Astrocyte (in vitro differentiated cells and primary cell): ENCODE data around the gene PPA2. TPM values are rescaled to one million over a fixed set of nuclear protein-coding genes. Genes with fewer than 3 reads are reported as not detected.
"Not testable (repeated sequence)": the region's sequence is repeated elsewhere in the genome, so short reads cannot be mapped to it uniquely, and the experiment has no call there.

ENCODE experiments used
- DNase-seq: peaks from one replicate; pipeline ENCODE4 v3.0.0-alpha.2; 2010; ENCODE audit warnings: low read depth
- FAIRE-seq: peaks from 2 replicates; lab custom pipeline; 2011; peaks lifted over from hg19 to GRCh38; lab: Jason Lieb, UNC
- H2AFZ ChIP-seq: 2 replicates; pipeline ENCODE4 v1.6.0; 2012; ENCODE audit warnings: low read depth, low read length, inconsistent platforms
- H3K27ac ChIP-seq: 2 replicates; pipeline ENCODE4 v1.5.1; 2011; ENCODE audit warnings: low read depth, low read length, inconsistent platforms
- H3K27me3 ChIP-seq: 2 replicates; pipeline ENCODE4 v1.6.0; 2011; ENCODE audit warnings: low read length, inconsistent platforms; ENCODE audit not compliant: insufficient read depth
- H3K36me3 ChIP-seq: 2 replicates; pipeline ENCODE4 v1.5.1; 2011; ENCODE audit warnings: low read length, inconsistent platforms; ENCODE audit not compliant: insufficient read depth
- H3K4me1 ChIP-seq: 2 replicates; pipeline ENCODE4 v1.5.1; 2011; ENCODE audit warnings: low read length, inconsistent platforms; ENCODE audit not compliant: insufficient read depth
- H3K4me2 ChIP-seq: 2 replicates; pipeline ENCODE4 v1.6.0; 2012; ENCODE audit warnings: low read length, inconsistent platforms
- H3K4me3 ChIP-seq: 2 replicates; pipeline ENCODE4 v1.5.1; 2011; ENCODE audit warnings: low read depth, mild to moderate bottlenecking, low read length, inconsistent platforms; ENCODE audit not compliant: insufficient read depth
- H3K79me2 ChIP-seq: 2 replicates; pipeline ENCODE4 v1.6.0; 2012; ENCODE audit warnings: mild to moderate bottlenecking, low read length, inconsistent platforms; ENCODE audit not compliant: insufficient read depth
- H3K9ac ChIP-seq: 2 replicates; pipeline ENCODE4 v1.6.0; 2012; ENCODE audit warnings: mild to moderate bottlenecking, low read length, inconsistent platforms
- H3K9me3 ChIP-seq: 2 replicates; pipeline ENCODE4 v1.5.1; 2012; ENCODE audit warnings: low read depth, mild to moderate bottlenecking, low read length, inconsistent platforms; ENCODE audit not compliant: insufficient read depth
- H4K20me1 ChIP-seq: 2 replicates; pipeline ENCODE4 v1.6.0; 2012; ENCODE audit warnings: low read length, inconsistent platforms; ENCODE audit not compliant: insufficient read depth
- H3K27ac Mint-ChIP-seq: one replicate; pipeline ENCODE4 v1.8.0; 2021; ENCODE audit warnings: mild to moderate bottlenecking, mixed read lengths; ENCODE audit not compliant: unreplicated experiment
- H3K27me3 Mint-ChIP-seq: one replicate; pipeline ENCODE4 v1.8.0; 2021; ENCODE audit warnings: low read depth, mixed read lengths; ENCODE audit not compliant: unreplicated experiment
- H3K36me3 Mint-ChIP-seq: one replicate; pipeline ENCODE4 v1.8.0; 2021; ENCODE audit warnings: low read depth, mixed read lengths; ENCODE audit not compliant: unreplicated experiment
- H3K4me1 Mint-ChIP-seq: one replicate; pipeline ENCODE4 v1.8.0; 2021; ENCODE audit warnings: low read depth, mixed read lengths; ENCODE audit not compliant: unreplicated experiment
- H3K4me3 Mint-ChIP-seq: one replicate; pipeline ENCODE4 v1.8.0; 2021; ENCODE audit warnings: mild to moderate bottlenecking, moderate library complexity, mixed read lengths; ENCODE audit not compliant: unreplicated experiment
- H3K9me3 Mint-ChIP-seq: one replicate; pipeline ENCODE4 v1.8.0; 2021; ENCODE audit warnings: mild to moderate bottlenecking, mixed read lengths; ENCODE audit not compliant: unreplicated experiment
- EZH2 ChIP-seq: IDR thresholded peaks from 2 replicates; pipeline ENCODE4 v1.6.1; 2012; ENCODE audit warnings: mild to moderate bottlenecking, low read length, inconsistent platforms; ENCODE audit not compliant: insufficient read depth
- total RNA-seq: library from RNA; stranded (reverse); gene quantifications from 2 replicates; pipeline ENCODE4 v1.2.1, GENCODE V29; 2021
- TF ChIP-seq, protein P1 (sequence below): IDR thresholded peaks from 2 replicates; pipeline ENCODE4 v1.5.1; 2011; ENCODE audit warnings: low read depth, mild to moderate bottlenecking, inconsistent platforms, low read length, moderate library complexity; ENCODE audit not compliant: insufficient read depth

Gene PPA2
- total RNA-seq, 1 donor from 2014 or later: 52.3 TPM

DNA sequence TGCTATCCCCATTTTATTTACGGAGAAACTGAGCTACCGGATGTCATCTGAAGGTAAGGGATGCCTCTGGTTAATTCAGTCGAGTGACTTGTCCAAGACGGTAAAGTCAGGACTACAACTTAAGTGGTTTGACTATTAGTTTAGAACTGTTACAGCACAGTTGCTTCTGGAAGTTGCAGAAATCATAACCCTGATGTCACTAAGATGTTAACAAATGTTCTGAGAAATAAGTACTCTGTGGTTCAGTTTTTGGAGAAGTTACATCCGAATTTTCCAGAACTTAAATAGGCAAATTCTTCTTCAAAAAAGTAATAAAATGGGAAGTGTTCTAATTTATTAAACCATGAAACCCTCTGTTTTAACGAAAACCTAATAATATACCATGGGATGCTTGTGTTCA lies 3.1 kb downstream of the PPA2 start:
- Histone ChIP-seq H3K9me3 (no peaks in the 10 kb centered on the region), H3K27ac (no peak overlapping the region), H2AFZ (no peak overlapping the region), H3K9ac (no peak overlapping the region), H3K79me2 (peaks cover 73% of the 10 kb centered on the region), H3K4me1 (peaks cover 11% of the 10 kb centered on the region), H3K4me3 (no peak overlapping the region), H3K27me3 (no peaks in the 10 kb centered on the region), H3K36me3 (peaks cover 3% of the 10 kb centered on the region), H4K20me1 (peaks cover 46% of the 10 kb centered on the region), H3K4me2 (no peak overlapping the region)
- H3K27me3 Mint-ChIP-seq: no peaks in the 10 kb centered on the region
- peaks cover 2% of the 10 kb centered on the region for H3K36me3 Mint-ChIP-seq
- DNase-seq (no peak), FAIRE-seq (no peak)
- no peaks in the 10 kb centered on the region for H3K9me3 Mint-ChIP-seq
- H3K4me1 Mint-ChIP-seq: peaks cover 13% of the 10 kb centered on the region
- no peak overlapping the region for H3K4me3 Mint-ChIP-seq
- H3K27ac Mint-ChIP-seq: no peak overlapping the region
- TF ChIP-seq EZH2: no peak
- TF ChIP-seq, protein P1, sequence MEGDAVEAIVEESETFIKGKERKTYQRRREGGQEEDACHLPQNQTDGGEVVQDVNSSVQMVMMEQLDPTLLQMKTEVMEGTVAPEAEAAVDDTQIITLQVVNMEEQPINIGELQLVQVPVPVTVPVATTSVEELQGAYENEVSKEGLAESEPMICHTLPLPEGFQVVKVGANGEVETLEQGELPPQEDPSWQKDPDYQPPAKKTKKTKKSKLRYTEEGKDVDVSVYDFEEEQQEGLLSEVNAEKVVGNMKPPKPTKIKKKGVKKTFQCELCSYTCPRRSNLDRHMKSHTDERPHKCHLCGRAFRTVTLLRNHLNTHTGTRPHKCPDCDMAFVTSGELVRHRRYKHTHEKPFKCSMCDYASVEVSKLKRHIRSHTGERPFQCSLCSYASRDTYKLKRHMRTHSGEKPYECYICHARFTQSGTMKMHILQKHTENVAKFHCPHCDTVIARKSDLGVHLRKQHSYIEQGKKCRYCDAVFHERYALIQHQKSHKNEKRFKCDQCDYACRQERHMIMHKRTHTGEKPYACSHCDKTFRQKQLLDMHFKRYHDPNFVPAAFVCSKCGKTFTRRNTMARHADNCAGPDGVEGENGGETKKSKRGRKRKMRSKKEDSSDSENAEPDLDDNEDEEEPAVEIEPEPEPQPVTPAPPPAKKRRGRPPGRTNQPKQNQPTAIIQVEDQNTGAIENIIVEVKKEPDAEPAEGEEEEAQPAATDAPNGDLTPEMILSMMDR: no peak

DNA sequence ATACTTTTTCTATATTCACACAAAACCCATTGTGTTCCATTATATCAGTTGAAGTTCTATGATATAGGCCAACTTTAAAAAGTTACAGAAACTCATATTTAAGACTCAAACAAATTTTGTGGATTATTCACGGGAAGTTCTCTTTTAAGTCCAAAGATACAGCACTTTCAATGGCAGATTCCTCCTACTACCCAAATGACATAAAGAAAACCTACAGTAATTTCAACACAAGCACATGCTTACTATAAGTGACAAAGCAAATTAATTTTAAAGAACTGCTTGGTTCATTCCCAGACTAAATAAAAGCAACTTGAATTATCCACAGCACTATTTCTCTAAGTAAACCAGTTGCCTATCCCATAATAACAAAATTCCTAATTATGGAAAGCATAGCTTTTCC lies 4.1 kb downstream of the PPA2 start:
- Histone ChIP-seq H3K4me1 (peaks cover 11% of the 10 kb centered on the region), H3K27me3 (no peaks in the 10 kb centered on the region), H3K4me2 (no peak overlapping the region), H3K27ac (no peak overlapping the region), H3K79me2 (peaks cover 73% of the 10 kb centered on the region), H3K4me3 (no peak overlapping the region), H2AFZ (no peak overlapping the region), H3K36me3 (peaks cover 3% of the 10 kb centered on the region), H4K20me1 (peaks cover 46% of the 10 kb centered on the region), H3K9me3 (no peaks in the 10 kb centered on the region), H3K9ac (no peak overlapping the region)
- Mint-ChIP-seq H3K36me3 (peaks cover 6% of the 10 kb centered on the region), H3K4me1 (peaks cover 13% of the 10 kb centered on the region), H3K27me3 (no peaks in the 10 kb centered on the region), H3K27ac (no peak overlapping the region), H3K9me3 (no peaks in the 10 kb centered on the region), H3K4me3 (no peak overlapping the region)
- DNase-seq (no peak), FAIRE-seq (no peak)
- TF ChIP-seq EZH2: no peak
- TF ChIP-seq, protein P1: no peak

DNA sequence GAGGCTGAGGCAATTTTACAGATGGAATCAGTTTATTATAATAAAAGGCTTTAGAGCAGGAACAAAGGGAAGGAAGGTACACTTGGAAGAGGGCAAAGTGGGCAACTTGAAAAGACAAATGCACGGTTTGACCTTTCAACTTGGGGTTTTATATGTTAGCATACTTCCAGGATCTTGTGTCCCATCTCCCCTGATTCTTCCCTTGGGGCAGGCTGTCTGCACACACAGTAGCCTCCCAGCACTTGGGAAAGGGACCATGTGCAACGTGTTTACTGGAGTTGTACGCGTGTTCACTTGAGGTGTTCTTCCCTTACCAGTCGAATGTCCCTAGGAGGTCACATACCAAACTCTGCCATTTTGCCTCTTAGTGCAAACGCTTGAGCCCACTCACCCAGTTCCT lies 7.3 kb downstream of the PPA2 start:
- H3K36me3 Mint-ChIP-seq: peaks cover 23% of the 10 kb centered on the region
- H3K4me1 ChIP-seq: peaks cover under 1% of the 10 kb centered on the region
- FAIRE-seq (no peak), DNase-seq (no peak)
- H3K36me3 ChIP-seq: peaks cover 3% of the 10 kb centered on the region
- no peaks in the 10 kb centered on the region for H3K27me3 ChIP-seq
- H2AFZ ChIP-seq: no peak overlapping the region
- peaks cover 5% of the 10 kb centered on the region for H3K9me3 Mint-ChIP-seq
- H3K4me3 Mint-ChIP-seq: no peak overlapping the region
- peaks cover 77% of the 10 kb centered on the region for H3K79me2 ChIP-seq
- H3K27ac ChIP-seq: no peak overlapping the region
- no peak overlapping the region for H3K4me2 ChIP-seq
- no peaks in the 10 kb centered on the region for H3K9me3 ChIP-seq
- no peak for TF ChIP-seq EZH2
- TF ChIP-seq, protein P1: no peak
- H4K20me1 ChIP-seq: peaks cover 41% of the 10 kb centered on the region
- no peak overlapping the region for H3K27ac Mint-ChIP-seq
- no peak overlapping the region for H3K4me3 ChIP-seq
- no peaks in the 10 kb centered on the region for H3K27me3 Mint-ChIP-seq
- peaks cover 3% of the 10 kb centered on the region for H3K4me1 Mint-ChIP-seq
- H3K9ac ChIP-seq: no peak overlapping the region

DNA sequence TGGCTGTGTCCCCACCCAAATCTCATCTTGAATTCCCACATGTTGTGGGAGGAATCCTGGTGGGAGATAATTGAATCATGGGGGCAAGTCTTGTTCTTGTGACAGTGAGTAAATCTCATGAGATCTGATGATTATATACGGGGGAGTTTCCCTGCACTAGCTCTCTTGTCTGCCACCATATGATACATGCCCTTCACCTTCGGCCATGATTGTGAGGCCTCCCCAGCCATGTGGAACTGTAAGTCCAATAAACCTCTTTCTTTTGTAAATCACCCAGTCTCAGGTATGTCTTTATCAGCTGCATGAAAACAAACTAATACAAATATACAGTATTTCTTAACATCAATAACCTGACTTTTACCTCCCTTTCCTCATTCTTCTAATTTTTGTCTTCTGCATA lies 9.3 kb downstream of the PPA2 start:
- H3K27me3 ChIP-seq, H3K4me2 ChIP-seq, FAIRE-seq, H3K27ac Mint-ChIP-seq, H3K9ac ChIP-seq, H3K4me3 Mint-ChIP-seq, H3K27me3 Mint-ChIP-seq, DNase-seq, H3K27ac ChIP-seq, H3K4me1 Mint-ChIP-seq, H3K4me3 ChIP-seq, H3K9me3 Mint-ChIP-seq, H3K9me3 ChIP-seq, H2AFZ ChIP-seq, H3K4me1 ChIP-seq, H3K36me3 ChIP-seq: not testable (repeated sequence)
- Histone ChIP-seq H3K79me2 (peaks cover 64% of the 10 kb centered on the region), H4K20me1 (peaks cover 25% of the 10 kb centered on the region)
- H3K36me3 Mint-ChIP-seq: peaks cover 26% of the 10 kb centered on the region
